Adrenal gland (tissue), 12 donors: ENCODE measurements around the gene SMPD1. TPM values are rescaled to one million over a fixed set of nuclear protein-coding genes. Genes with fewer than 3 reads are reported as not detected.

Source experiments
- DNase-seq, 7 donors: peaks; one replicate each; pipeline ENCODE4 v3.0.0-alpha.2; 2019 to 2020
- H3K27ac ChIP-seq, 5 donors: fragments of 200-600 bp; sonication (generic) in 4 of 5; 1 replicate in 3 of 5; 2 replicates in 2 of 5; pipeline versions ENCODE4 v1.5.1 to v1.8.0; 2016 to 2020; ENCODE audit warnings: mild to moderate bottlenecking in 1 of 5
- H3K27me3 ChIP-seq: fragments of 200-600 bp; 2 replicates; pipeline ENCODE4 v1.8.0; 2021
- H3K36me3 ChIP-seq, 2 donors: fragments of 200-600 bp; replicated peaks in 1 of 2; 1 replicate in 1 of 2; 2 replicates in 1 of 2; pipeline versions ENCODE4 v1.5.1 to v1.8.0; 2018 to 2022
- H3K4me1 ChIP-seq, 2 donors: fragments of 200-600 bp; replicated peaks in 1 of 2; 1 replicate in 1 of 2; 2 replicates in 1 of 2; pipeline versions ENCODE4 v1.5.1 to v1.8.0; 2018 to 2021
- H3K4me3 ChIP-seq, 4 donors: fragments of 200-600 bp; sonication (generic) in 3 of 4; one replicate each; pipeline ENCODE4 v1.5.1; 2016 to 2018
- H3K9me3 ChIP-seq, 3 donors: fragments of 200-600 bp; sonication (generic) in 1 of 3; replicated peaks in 1 of 3; 1 replicate in 2 of 3; 2 replicates in 1 of 3; pipeline versions ENCODE4 v1.5.1 to v1.8.0; 2016 to 2021
- CTCF ChIP-seq, 6 experiments: fragments of 450-650 bp in 4 of 6; fragments of 200-600 bp in 2 of 6; sonication (generic) in 1 of 6; IDR thresholded peaks; 1 replicate in 5 of 6; 2 replicates in 1 of 6; pipeline versions ENCODE4 v1.5.1 to v1.8.0; 2016 to 2021; ENCODE audit warnings: antibody characterized with exemption in 6 of 6, mild to moderate bottlenecking in 2 of 6, moderate library complexity in 1 of 6
- POLR2A ChIP-seq, 2 donors: fragments of 450-650 bp; IDR thresholded peaks; one replicate each; pipeline ENCODE4 v1.6.1; 2017; ENCODE audit warnings: antibody characterized with exemption in 2 of 2, mild to moderate bottlenecking in 2 of 2, moderate library complexity in 1 of 2
- WGBS, 4 donors: extraction: QIAGEN DNeasy Blood & Tissue Kit in 2 of 4; methylation state at CpG; one replicate each; pipeline versions ENCODE4 v1.1.5 to v1.1.7; 2013 to 2017; 5-methylcytosine and 5-hydroxymethylcytosine counted together
- intact Hi-C, 2 donors: fragments of 100-400 bp; cut with DNase I; formaldehyde crosslinking; loops; one replicate each; pipeline versions ENCODE4 v1.14.1 to v1.15.0; 2022 to 2023
- polyA plus RNA-seq, 3 donors: library from polyadenylated mRNA; stranded (reverse); fragments of 200-250 nt in 2 of 3; fragments of 350-450 nt in 1 of 3; fragmentation: Illumina TruSeq in 1 of 3; extraction: RNeasy Lipid Tissue Mini Kit (QIAGEN cat#74804) in 1 of 3; gene quantifications; one replicate each; pipeline ENCODE4 v1.2.3, GENCODE V29; 2013 to 2014
- total RNA-seq, 9 donors: library from RNA; depleted of rRNA in 4 of 9; stranded (reverse); fragments of >200 nt in 4 of 9; fragments of 120-200 nt in 1 of 9; fragmentation: NEBNext Ultra II Directional in 1 of 9; extraction: Animal tissue kit (Norgen Biotek cat#: 25700) in 1 of 9; gene quantifications; one replicate each; pipeline versions ENCODE4 v1.1.0 to v1.2.4, GENCODE V29; 2013 to 2023
- donor health status: healthy with polysubstance abuse.
- donor health status: Bipolar disorder and iron deficiency.
- donor health status: DM: yes; HTN: yes; CAD: no.
- donor health status: DM: no; HTN: no; CAD: no.
- donor health status: DM: no; HTN: no; CAD: no.
- donor health status: DM: yes; HTN: yes; CAD: no.

Gene SMPD1
- total and polyA plus RNA-seq, 12 donors = 35.8 to 85.0 (median 64.9) TPM

- no peak overlapping the region for H3K4me3 ChIP-seq
- peaks cover 30 to 36% of the 10 kb centered on the region in 2 donors for H3K4me1 ChIP-seq
- TF ChIP-seq POLR2A (IDR thresholded peaks at IDR 0.05) (no peak), CTCF (IDR thresholded peaks at IDR 0.05) (no peak)
- WGBS, 4 donors = 85 to 93% (median 90%) methylated on average over 7 to 16 of the region's 16 CpGs
- H3K27me3 ChIP-seq = no peaks in the 10 kb centered on the region
- H3K9me3 ChIP-seq = no peaks in the 10 kb centered on the region
- H3K36me3 ChIP-seq = peaks cover 0 to 17% of the 10 kb centered on the region in 2 donors
- DNase-seq = no peak
- intact Hi-C loops = no loop called here
- H3K27ac ChIP-seq = no peak overlapping the region
Observed at GRCh38 chr11:6395470-6396060, 5.3 kb downstream of the SMPD1 start.

DNA sequence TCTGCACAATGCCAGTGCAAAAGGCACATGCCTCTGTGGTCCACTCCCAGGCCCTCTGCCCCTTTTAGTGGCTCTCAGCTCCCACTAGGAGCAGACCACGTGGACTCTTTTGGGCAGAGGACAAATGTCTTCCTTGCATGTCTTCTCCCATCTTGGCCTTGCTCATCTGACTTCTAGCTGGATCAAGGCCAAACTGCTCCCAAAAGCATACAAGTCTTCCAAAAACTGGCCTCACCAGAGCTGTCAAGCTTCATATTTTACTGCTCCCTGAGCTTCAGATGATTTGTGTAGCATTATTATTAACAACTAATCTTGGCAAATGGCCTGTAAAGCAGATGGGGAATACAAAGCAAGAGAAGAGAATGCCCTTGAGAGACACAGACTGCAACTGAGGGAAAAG is 6.9 kb downstream of the SMPD1 start:
- peaks cover 20 to 26% of the 10 kb centered on the region in 2 donors for H3K4me1 ChIP-seq
- intact Hi-C loops = no loop called here

GRCh38 chr11:6397636-6398035 is 7.4 kb downstream of the SMPD1 start:
- H3K36me3 ChIP-seq = peaks cover 0 to 27% of the 10 kb centered on the region in 2 donors
- intact Hi-C loops = no loop called here
- peak in 6 of 7 donors; percentile 46 to 72 (median 64) for DNase-seq

More for the DNA sequence above, 6.9 kb downstream of the SMPD1 start:
- H3K9me3 ChIP-seq = no peaks in the 10 kb centered on the region
- TF ChIP-seq POLR2A (IDR thresholded peaks at IDR 0.05) (no peak), CTCF (IDR thresholded peaks at IDR 0.05) (no peak)
- H3K4me3 ChIP-seq = no peak overlapping the region
- peak in 6 of 7 donors; percentile 24 to 73 (median 54) for DNase-seq
- H3K27ac ChIP-seq = peak overlapping the region in 4 of 5 donors; percentile 34 to 79 (median 46)
- peaks cover 0 to 27% of the 10 kb centered on the region in 2 donors for H3K36me3 ChIP-seq
- H3K27me3 ChIP-seq = no peaks in the 10 kb centered on the region
- WGBS, 4 donors = 0 to 45% (median 21%) methylated on average over 1 of the region's 1 CpG

More at GRCh38 chr11:6397636-6398035, 7.4 kb downstream of the SMPD1 start:
- H3K9me3 ChIP-seq = no peaks in the 10 kb centered on the region
- no peak overlapping the region for H3K4me3 ChIP-seq
- no peaks in the 10 kb centered on the region for H3K27me3 ChIP-seq
- TF ChIP-seq POLR2A (IDR thresholded peaks at IDR 0.05) (no peak), CTCF (IDR thresholded peaks at IDR 0.05) (no peak)
- peak overlapping the region in 4 of 5 donors; percentile 45 to 79 (median 48) for H3K27ac ChIP-seq
- WGBS, 4 donors = 34 to 43% (median 35%) methylated on average over 3 of the region's 3 CpGs
- peaks cover 20 to 26% of the 10 kb centered on the region in 2 donors for H3K4me1 ChIP-seq
